Parathyroid adenoma (tissue), 2 donors: ENCODE data around the gene FBXL13.

ENCODE experiments used
- H2AFZ ChIP-seq: fragments of 300-600 bp; sonication (generic); one replicate; pipeline ENCODE4 v1.7.0; 2017; ENCODE audit warnings: antibody characterized with exemption, mild to moderate bottlenecking
- H3K27ac ChIP-seq: fragments of 300-600 bp; sonication (generic); one replicate; pipeline ENCODE4 v1.7.0; 2017
- H3K27me3 ChIP-seq: fragments of 300-600 bp; sonication (generic); one replicate; pipeline ENCODE4 v1.7.0; 2017; ENCODE audit warnings: low read length; ENCODE audit not compliant: control insufficient read depth, insufficient read depth
- H3K36me3 ChIP-seq: fragments of 300-600 bp; sonication (generic); one replicate; pipeline ENCODE4 v1.7.0; 2017; ENCODE audit warnings: low read length; ENCODE audit not compliant: control insufficient read depth, insufficient read depth
- H3K4me1 ChIP-seq: fragments of 300-600 bp; sonication (generic); one replicate; pipeline ENCODE4 v1.7.0; 2017; ENCODE audit warnings: control low read depth
- H3K4me2 ChIP-seq: fragments of 300-600 bp; sonication (generic); one replicate; pipeline ENCODE4 v1.7.0; 2017; ENCODE audit warnings: low read length
- H3K4me3 ChIP-seq: fragments of 300-600 bp; sonication (generic); one replicate; pipeline ENCODE4 v1.7.0; 2017; ENCODE audit warnings: low read depth, low read length
- H3K79me2 ChIP-seq: fragments of 300-600 bp; sonication (generic); one replicate; pipeline ENCODE4 v1.7.0; 2017; ENCODE audit warnings: control low read depth
- H3K9ac ChIP-seq: fragments of 300-600 bp; sonication (generic); one replicate; pipeline ENCODE4 v1.7.0; 2017; ENCODE audit warnings: mild to moderate bottlenecking
- H3K9me3 ChIP-seq: fragments of 300-600 bp; sonication (generic); one replicate; pipeline ENCODE4 v1.7.0; 2017; ENCODE audit warnings: low read length; ENCODE audit not compliant: control insufficient read depth
- CTCF ChIP-seq: fragments of 300-600 bp; sonication (generic); IDR thresholded peaks from one replicate; pipeline ENCODE4 v1.7.0; 2017; ENCODE audit warnings: antibody characterized with exemption, mild to moderate bottlenecking
- donor health status: primary hyperparathyroidism.

Gene FBXL13

GRCh38 chr7:102976493-102976892 is 98.1 kb downstream of the FBXL13 start:
- Histone ChIP-seq H2AFZ (no peak overlapping the region), H3K36me3 (no peaks in the 10 kb centered on the region), H3K27ac (no peak overlapping the region), H3K4me3 (no peak overlapping the region), H3K79me2 (no peaks in the 10 kb centered on the region), H3K4me1 (no peaks in the 10 kb centered on the region), H3K9ac (no peak overlapping the region), H3K4me2 (no peak overlapping the region), H3K9me3 (no peaks in the 10 kb centered on the region), H3K27me3 (no peaks in the 10 kb centered on the region)
- TF ChIP-seq CTCF: no peak

GRCh38 chr7:102975854-102976253 is 98.7 kb downstream of the FBXL13 start:
- Histone ChIP-seq H2AFZ (no peak overlapping the region), H3K4me3 (no peak overlapping the region), H3K4me2 (no peak overlapping the region), H3K79me2 (no peaks in the 10 kb centered on the region), H3K27ac (no peak overlapping the region), H3K36me3 (no peaks in the 10 kb centered on the region), H3K9me3 (no peaks in the 10 kb centered on the region), H3K9ac (no peak overlapping the region), H3K4me1 (no peaks in the 10 kb centered on the region), H3K27me3 (no peaks in the 10 kb centered on the region)
- TF ChIP-seq CTCF: no peak

- Histone ChIP-seq H3K27me3 (no peaks in the 10 kb centered on the region), H3K36me3 (no peaks in the 10 kb centered on the region), H3K4me1 (no peaks in the 10 kb centered on the region), H3K9me3 (no peaks in the 10 kb centered on the region), H3K9ac (no peak overlapping the region), H3K4me3 (no peak overlapping the region), H3K27ac (no peak overlapping the region), H3K4me2 (no peak overlapping the region), H3K79me2 (no peaks in the 10 kb centered on the region), H2AFZ (no peak overlapping the region)
- TF ChIP-seq CTCF: no peak
Measured at GRCh38 chr7:102974366-102975236, 100.0 kb downstream of the FBXL13 start.

- Histone ChIP-seq H3K79me2 (no peaks in the 10 kb centered on the region), H2AFZ (no peak overlapping the region), H3K4me1 (no peaks in the 10 kb centered on the region), H3K27me3 (no peaks in the 10 kb centered on the region), H3K36me3 (no peaks in the 10 kb centered on the region), H3K4me2 (no peak overlapping the region), H3K4me3 (no peak overlapping the region), H3K27ac (no peak overlapping the region), H3K9me3 (no peaks in the 10 kb centered on the region), H3K9ac (no peak overlapping the region)
- TF ChIP-seq CTCF: no peak
Measured at GRCh38 chr7:102973096-102973802, 101.3 kb downstream of the FBXL13 start.
